OCI-LY1 (cell line): ENCODE measurements around the gene SERPINB12.

ENCODE experiments used
- CTCF ChIP-seq: fragments of 200-600 bp; sonication (generic), shearing (Covaris generic); IDR thresholded peaks from 2 replicates; pipeline ENCODE4 v1.5.1; 2017; ENCODE audit warnings: mild to moderate bottlenecking, antibody characterized with exemption, low read length, moderate library complexity, mixed read lengths
- EZH2 ChIP-seq: fragments of 200-600 bp; sonication (generic), shearing (Covaris generic); IDR thresholded peaks from 2 replicates; pipeline ENCODE4 v1.8.0; 2017; ENCODE audit warnings: borderline replicate concordance, mixed run types, mild to moderate bottlenecking, antibody characterized with exemption, low read length, moderate library complexity, mixed read lengths

DNA sequence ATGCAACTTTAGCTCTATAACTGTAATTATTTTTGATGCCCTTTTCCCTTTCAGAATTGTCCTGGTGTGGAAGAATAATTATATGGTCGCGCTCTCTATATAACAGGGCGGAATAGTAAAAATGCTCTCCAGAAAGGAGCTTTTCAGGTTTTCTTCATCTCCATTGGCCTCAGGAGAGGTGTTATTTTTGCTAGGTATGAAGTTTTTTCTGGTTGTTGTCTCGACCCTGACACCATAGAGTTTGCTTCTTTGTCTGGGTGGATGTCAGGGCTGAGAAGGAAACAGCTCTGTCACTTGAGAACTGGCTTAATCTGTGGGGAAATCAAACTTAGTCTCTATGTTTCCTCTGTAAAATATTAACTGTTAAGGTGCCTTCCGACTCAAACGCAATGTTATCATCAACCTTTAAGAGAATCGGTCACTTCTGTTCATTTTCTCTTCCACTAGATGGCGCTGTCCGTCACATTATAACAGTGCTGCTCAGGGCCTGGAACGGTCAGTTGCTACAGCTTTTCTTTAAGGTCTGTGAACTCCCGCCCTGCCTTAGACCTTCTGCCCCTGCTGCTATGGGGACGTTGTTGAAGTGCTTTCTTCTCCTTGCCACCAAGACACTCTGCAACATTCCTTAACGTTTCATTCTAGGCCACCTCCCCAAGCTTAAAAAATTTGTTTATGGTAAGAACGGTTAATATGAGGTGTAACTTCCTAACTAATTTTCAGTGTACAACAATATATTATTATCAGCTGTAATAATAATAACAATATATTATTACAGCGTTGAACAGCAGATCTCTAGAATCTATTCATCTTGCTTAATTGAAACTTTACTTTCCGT, 23.8 kb upstream of the SERPINB12 start:
- TF ChIP-seq CTCF: peak; percentile 82
- no peak for TF ChIP-seq EZH2
